K562 (cell line): ENCODE results near the gene MBOAT7. TPM values are rescaled to one million over a fixed set of nuclear protein-coding genes. Genes with fewer than 3 reads are reported as not detected.

Experiments used
- ATAC-seq: fragments of 200-7000 bp; cut with Tn5 transposase; 3 replicates; pipeline ENCODE4 v1.9.1; 2020; ENCODE audit warnings: moderate library complexity
- BruUV-seq: library from RNA; stranded (reverse); fragments of 400-500 nt; replicated peaks from 2 replicates; lab custom pipeline; 2021; lab: Mats Ljungman, UMichigan
- CTCF ChIA-PET: fragments of 300-600 bp; formaldehyde crosslinking; extraction: SDS; loops from one replicate; lab custom pipeline; 2021; ENCODE audit warnings: low intra/inter-chr PET ratio; lab: Yijun Ruan, JAX
- POLR2A ChIA-PET: fragments of 300-600, 350-650 bp; sonication (Branson Sonifier 250); formaldehyde crosslinking; extraction: SDS; loops from one replicate; lab custom pipeline; 2021; ENCODE audit warnings: antibody characterized with exemption, inconsistent platforms; lab: Yijun Ruan, JAX
- DNase-seq, 4 experiments: peaks; one replicate each; pipeline versions ENCODE4 v3.0.0 to v3.0.0-alpha.2; 2011 to 2018; ENCODE audit warnings: low spot score in 3 of 4, mixed read lengths in 3 of 4; ENCODE audit errors: extremely low read depth in 1 of 4
- FAIRE-seq: peaks from 2 replicates; lab custom pipeline; 2011; peaks lifted over from hg19 to GRCh38; lab: Jason Lieb, UNC
- H2AFZ ChIP-seq: 2 replicates; pipeline ENCODE4 v1.6.0; 2011; ENCODE audit warnings: low read depth, low read length, control low read depth, inconsistent platforms
- H3K27ac ChIP-seq: fragments of 200-600 bp; 3 replicates; pipeline ENCODE4 v1.8.0; 2011; ENCODE audit warnings: low read depth, mild to moderate bottlenecking, control low read depth, inconsistent platforms, low read length, moderate library complexity, mixed read lengths; ENCODE audit errors: extremely low read depth
- H3K27me3 ChIP-seq, 2 experiments: fragments of 300-600 bp in 1 of 2; 2 replicates in 1 of 2; 3 replicates in 1 of 2; pipeline versions ENCODE4 v1.6.0 to v1.8.0; 2011; ENCODE audit warnings: inconsistent platforms in 2 of 2, low read length in 2 of 2, mild to moderate bottlenecking in 1 of 2, mixed read lengths in 1 of 2, moderate library complexity in 1 of 2; ENCODE audit not compliant: control insufficient read depth in 2 of 2, insufficient read depth in 2 of 2
- H3K36me3 ChIP-seq: fragments of 300-600 bp; 3 replicates; pipeline ENCODE4 v1.8.0; 2011; ENCODE audit warnings: mild to moderate bottlenecking, low read length, inconsistent platforms; ENCODE audit not compliant: control insufficient read depth, insufficient read depth
- H3K4me1 ChIP-seq, 2 experiments: fragments of 200-600 bp in 1 of 2; replicated peaks in 1 of 2; 2 replicates in 1 of 2; 3 replicates in 1 of 2; pipeline versions ENCODE4 v1.5.1 to v1.8.0; 2011; ENCODE audit warnings: inconsistent platforms in 2 of 2, low read length in 2 of 2, mild to moderate bottlenecking in 1 of 2, mixed read lengths in 1 of 2, moderate library complexity in 1 of 2; ENCODE audit not compliant: control insufficient read depth in 2 of 2, insufficient read depth in 2 of 2
- H3K4me2 ChIP-seq: 2 replicates; pipeline ENCODE4 v1.6.1; 2011; ENCODE audit warnings: low read length, control low read depth, inconsistent platforms, mixed read lengths; ENCODE audit not compliant: insufficient read depth
- H3K4me3 ChIP-seq: fragments of 200-600 bp; sonication (generic), shearing (Covaris generic); 2 replicates; pipeline ENCODE4 v1.5.1; 2016; ENCODE audit warnings: control low read depth, inconsistent platforms
- H3K79me2 ChIP-seq: fragments of 200-600 bp; 3 replicates; pipeline ENCODE4 v1.8.0; 2011; ENCODE audit warnings: low read length, inconsistent platforms; ENCODE audit not compliant: control insufficient read depth, insufficient read depth
- H3K9ac ChIP-seq, 2 experiments: 2 replicates each; pipeline versions ENCODE4 v1.6.0 to v1.6.1; 2011; ENCODE audit warnings: low read depth in 2 of 2, low read length in 2 of 2, control low read depth in 1 of 2, inconsistent platforms in 1 of 2, mild to moderate bottlenecking in 1 of 2, mixed read lengths in 1 of 2; ENCODE audit not compliant: insufficient read depth in 1 of 2
- H3K9me1 ChIP-seq: one replicate; pipeline ENCODE4 v1.6.0; 2011; ENCODE audit warnings: inconsistent platforms, mild to moderate bottlenecking, low read length, moderate library complexity; ENCODE audit not compliant: control insufficient read depth, insufficient read depth
- H3K9me3 ChIP-seq: replicated peaks from 2 replicates; pipeline ENCODE4 v1.5.1; 2011; ENCODE audit warnings: low read depth, low read length, inconsistent platforms; ENCODE audit not compliant: control insufficient read depth, insufficient read depth
- H4K20me1 ChIP-seq: replicated peaks from 2 replicates; pipeline ENCODE4 v1.6.1; 2011; ENCODE audit warnings: low read length, inconsistent platforms, mixed read lengths; ENCODE audit not compliant: control insufficient read depth, insufficient read depth
- ATF1 ChIP-seq, 2 experiments: fragments of 450-650 bp in 1 of 2; IDR thresholded peaks; 2 replicates each; pipeline ENCODE4 v1.6.1; 2016; ENCODE audit warnings: missing compliant biosample characterization in 1 of 2, missing genetic modification characterization in 1 of 2
- CXXC5 ChIP-seq: fragments of 250-450 bp; sonication (Bioruptor Pico); IDR thresholded peaks from 2 replicates; pipeline ENCODE4 v1.8.0; 2022; ENCODE audit warnings: inconsistent platforms, mild to moderate bottlenecking, moderate library complexity
- DDX20 ChIP-seq: fragments of 450-650 bp; IDR thresholded peaks from 2 replicates; pipeline ENCODE4 v1.6.1; 2016; ENCODE audit warnings: missing genetic modification characterization, low read depth, mild to moderate bottlenecking, missing compliant biosample characterization, moderate library complexity
- FOXK1 ChIP-seq: sonication (generic); formaldehyde crosslinking; IDR thresholded peaks from 2 replicates; pipeline ENCODE4 v1.8.0; 2022; ENCODE audit warnings: missing genetic modification reagents, mild to moderate bottlenecking, borderline replicate concordance
- HDAC6 ChIP-seq: IDR thresholded peaks from 2 replicates; pipeline ENCODE4 v1.6.1; 2012; ENCODE audit warnings: low read depth, mild to moderate bottlenecking, control low read depth, inconsistent platforms, low read length, moderate library complexity
- MXI1 ChIP-seq: IDR thresholded peaks from 2 replicates; pipeline ENCODE4 v1.6.1; 2011; ENCODE audit warnings: low read depth, mild to moderate bottlenecking, improper control_type of control experiment, low read length
- NKRF ChIP-seq: fragments of 450-650 bp; IDR thresholded peaks from 2 replicates; pipeline ENCODE4 v1.6.1; 2016; ENCODE audit warnings: borderline replicate concordance
- RBBP5 ChIP-seq: fragments of 200-600 bp; sonication (generic); IDR thresholded peaks from 2 replicates; pipeline ENCODE4 v1.6.1; 2012; ENCODE audit warnings: borderline replicate concordance, mild to moderate bottlenecking, low read length, control low read depth, inconsistent platforms; ENCODE audit not compliant: insufficient read depth, poor library complexity, severe bottlenecking
- WGBS: fragments of 100-300 bp; shearing (Covaris generic); methylation state at CpG from one replicate; pipeline ENCODE4 v1.1.6; 2016; ENCODE audit warnings: low coverage, mixed read lengths; ENCODE audit not compliant: insufficient coverage; ENCODE audit errors: missing lambda C conversion rate; 5-methylcytosine and 5-hydroxymethylcytosine counted together
- in situ Hi-C: fragments of 300-500 bp; cut with MboI; formaldehyde crosslinking; loops from 4 replicates; pipeline ENCODE4 v1.15.0; 2018; ENCODE audit warnings: inconsistent platforms, mixed read lengths
- intact Hi-C: fragments of 100-400 bp; cut with micrococcal nuclease; formaldehyde crosslinking; loops from 2 replicates; pipeline ENCODE4 v1.14.2; 2022
- polyA plus RNA-seq, 8 experiments: library from polyadenylated mRNA; depleted of rRNA in 4 of 8; stranded (reverse) in 5 of 8; unstranded in 3 of 8; fragments of >200 nt; fragmentation: Nextera tagmentation in 2 of 8; fragmentation: Illumina TruSeq in 1 of 8; extraction: Ambion mirVana in 2 of 8; extraction: Trizol in 1 of 8; gene quantifications; 2 replicates each; pipeline versions ENCODE4 v1.2.1 to v1.2.3, GENCODE V29; 2011 to 2014; ENCODE audit warnings: inconsistent platforms in 1 of 8, missing spikeins in 1 of 8
- total RNA-seq, 7 experiments: library from RNA; depleted of rRNA in 6 of 7; stranded (reverse); fragments of >200 nt in 6 of 7; fragmentation: Illumina TruSeq in 2 of 7; extraction: Trizol in 2 of 7; gene quantifications; 2 replicates each; pipeline versions ENCODE4 v1.2.1 to v1.2.3, GENCODE V29; 2011 to 2021; ENCODE audit warnings: low replicate concordance in 1 of 7
- TF ChIP-seq, protein P1 (sequence below): sonication (generic); formaldehyde crosslinking; IDR thresholded peaks from 2 replicates; pipeline ENCODE4 v1.8.1; 2022; ENCODE audit warnings: missing genetic modification reagents

Gene MBOAT7
- total and polyA plus RNA-seq, 9 of the 15 experiments (the other 6 are each of a cell fraction or from before 2014, with no cell fraction given), result 1.4 to 153 (median 56.1) TPM

GRCh38 chr19:54162884-54163283, 26.5 kb downstream of the MBOAT7 start:
- H3K9me1 ChIP-seq, result no peaks in the 10 kb centered on the region
- H3K4me2 ChIP-seq, result peak overlapping the region; percentile 74
- H3K4me1 ChIP-seq, result peaks cover 21 to 50% of the 10 kb centered on the region in 2 experiments
- ChIA-PET CTCF (no interaction called here), POLR2A (no interaction called here)
- in situ Hi-C loops, result loop anchor here (5.0 kb wide), 1 partner anchor 64 kb away; no protein-coding TSS in a partner anchor
- intact Hi-C loops, result no loop called here
- peak overlapping the region; percentile 68 for H2AFZ ChIP-seq
- H3K4me3 ChIP-seq, result peak overlapping the region; percentile 43
- peaks cover 18% of the 10 kb centered on the region; the same call in 2 of the 3 replicates for H3K79me2 ChIP-seq
- H4K20me1 ChIP-seq, result 0 out of 2 replicates have a peak, but pooled peaks cover 10% of the 10 kb centered on the region
- TF ChIP-seq CXXC5 (CRISPR knock-in tag) (no peak), RBBP5 (peak; percentile 29)
- FAIRE-seq (no peak), ATAC-seq (no peak), DNase-seq (no peak)
- H3K9me3 ChIP-seq, result no peaks in the 10 kb centered on the region
- H3K27me3 ChIP-seq, result no peaks in the 10 kb centered on the region
- 34% methylated on average over 12 of the region's 14 CpGs for WGBS
- peak overlapping the region in 1 of 2 experiments; percentile 84; a peak in 2 of 4 replicates for H3K9ac ChIP-seq
- peaks cover 5% of the 10 kb centered on the region; the same call in 1 of the 3 replicates for H3K36me3 ChIP-seq
- H3K27ac ChIP-seq, result peak overlapping the region; percentile 42; the same call in 1 of the 3 replicates
- no TSS peak for BruUV-seq

DNA sequence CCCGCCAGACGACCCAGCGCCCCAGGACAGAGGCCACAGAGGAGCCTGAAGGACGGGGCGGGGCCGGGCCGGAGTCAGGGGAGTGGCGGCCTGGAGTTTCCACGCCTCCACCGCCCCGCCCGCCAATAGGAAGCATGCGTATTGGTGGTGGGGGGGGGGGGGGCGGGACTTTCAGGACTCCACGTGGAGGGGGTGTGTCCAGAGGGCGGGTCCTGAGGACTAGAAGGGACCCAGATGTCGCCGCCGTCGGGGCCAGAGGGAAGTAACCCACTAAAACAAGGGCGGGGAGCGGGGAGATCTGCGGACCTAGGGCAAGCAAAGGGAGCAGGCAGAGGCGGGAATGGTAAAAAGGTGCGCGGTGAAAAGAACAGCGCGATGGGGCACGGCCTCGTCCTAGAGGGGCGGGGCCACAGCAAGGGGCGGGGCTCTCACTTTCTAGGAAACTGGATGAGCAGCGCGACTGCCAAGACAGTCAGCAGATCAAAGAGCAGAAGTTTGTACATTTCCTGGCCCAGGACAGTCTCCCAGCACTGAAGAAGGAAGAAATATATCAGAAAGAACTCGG, 27.1 kb downstream of the MBOAT7 start:
- Histone ChIP-seq H3K4me3 (peak overlapping the region; percentile 43), H4K20me1 (0 out of 2 replicates have a peak, but pooled peaks cover 10% of the 10 kb centered on the region), H3K27me3 (no peaks in the 10 kb centered on the region), H3K79me2 (peaks cover 18% of the 10 kb centered on the region; the same call in 2 of the 3 replicates), H3K4me2 (peak overlapping the region; percentile 74), H3K9me3 (no peaks in the 10 kb centered on the region), H3K36me3 (peaks cover 11% of the 10 kb centered on the region; the same call in 1 of the 3 replicates), H3K4me1 (peaks cover 21 to 49% of the 10 kb centered on the region in 2 experiments), H2AFZ (peak overlapping the region; percentile 68), H3K27ac (0 out of 3 replicates have a peak overlapping the region, but pooled peaks have one; percentile 42), H3K9me1 (no peaks in the 10 kb centered on the region), H3K9ac (peak overlapping the region in 1 of 2 experiments; percentile 84; a peak in 2 of 4 replicates)
- POLR2A ChIA-PET, result no interaction called here
- in situ Hi-C loops, result loop anchor here (5.0 kb wide), 1 partner anchor 65 kb away; no protein-coding TSS in a partner anchor
- intact Hi-C loops, result no loop called here
- WGBS, result 0% methylated on average over 20 of the region's 35 CpGs
- DNase-seq (peak; percentile 87 to 94 (median 90)), FAIRE-seq (peak; percentile 69), ATAC-seq (peak; percentile 63)
- no TSS peak for BruUV-seq
- CTCF ChIA-PET, result no interaction called here
- TF ChIP-seq NKRF (peak; percentile 98), FOXK1 (CRISPR knock-in tag) (no peak), HDAC6 (no peak), ATF1 (CRISPR knock-in tag; IDR thresholded peaks at IDR 0.05) (no peak), ATF1 (tag; IDR thresholded peaks at IDR 0.05) (peak; percentile 24; the same call in 1 of the 2 replicates), MXI1 (peak; percentile 71; the same call in 1 of the 2 replicates), DDX20 (tag) (no peak)
- TF ChIP-seq, protein P1, sequence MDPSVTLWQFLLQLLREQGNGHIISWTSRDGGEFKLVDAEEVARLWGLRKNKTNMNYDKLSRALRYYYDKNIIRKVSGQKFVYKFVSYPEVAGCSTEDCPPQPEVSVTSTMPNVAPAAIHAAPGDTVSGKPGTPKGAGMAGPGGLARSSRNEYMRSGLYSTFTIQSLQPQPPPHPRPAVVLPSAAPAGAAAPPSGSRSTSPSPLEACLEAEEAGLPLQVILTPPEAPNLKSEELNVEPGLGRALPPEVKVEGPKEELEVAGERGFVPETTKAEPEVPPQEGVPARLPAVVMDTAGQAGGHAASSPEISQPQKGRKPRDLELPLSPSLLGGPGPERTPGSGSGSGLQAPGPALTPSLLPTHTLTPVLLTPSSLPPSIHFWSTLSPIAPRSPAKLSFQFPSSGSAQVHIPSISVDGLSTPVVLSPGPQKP (CRISPR knock-in tag), result no peak
